ENCODE data around the gene PPFIA1. TPM values are rescaled to one million over a fixed set of nuclear protein-coding genes. Genes with fewer than 3 reads are reported as not detected.
A peak's percentile ranks its signal among the peaks of the same experiment; 100 is the strongest.

The PPFIA1 gene
- total and polyA plus RNA-seq, 2 donors (not counting 1 experiment from before 2014, with no cell fraction given), result 38.8 to 39.8 TPM

DNA sequence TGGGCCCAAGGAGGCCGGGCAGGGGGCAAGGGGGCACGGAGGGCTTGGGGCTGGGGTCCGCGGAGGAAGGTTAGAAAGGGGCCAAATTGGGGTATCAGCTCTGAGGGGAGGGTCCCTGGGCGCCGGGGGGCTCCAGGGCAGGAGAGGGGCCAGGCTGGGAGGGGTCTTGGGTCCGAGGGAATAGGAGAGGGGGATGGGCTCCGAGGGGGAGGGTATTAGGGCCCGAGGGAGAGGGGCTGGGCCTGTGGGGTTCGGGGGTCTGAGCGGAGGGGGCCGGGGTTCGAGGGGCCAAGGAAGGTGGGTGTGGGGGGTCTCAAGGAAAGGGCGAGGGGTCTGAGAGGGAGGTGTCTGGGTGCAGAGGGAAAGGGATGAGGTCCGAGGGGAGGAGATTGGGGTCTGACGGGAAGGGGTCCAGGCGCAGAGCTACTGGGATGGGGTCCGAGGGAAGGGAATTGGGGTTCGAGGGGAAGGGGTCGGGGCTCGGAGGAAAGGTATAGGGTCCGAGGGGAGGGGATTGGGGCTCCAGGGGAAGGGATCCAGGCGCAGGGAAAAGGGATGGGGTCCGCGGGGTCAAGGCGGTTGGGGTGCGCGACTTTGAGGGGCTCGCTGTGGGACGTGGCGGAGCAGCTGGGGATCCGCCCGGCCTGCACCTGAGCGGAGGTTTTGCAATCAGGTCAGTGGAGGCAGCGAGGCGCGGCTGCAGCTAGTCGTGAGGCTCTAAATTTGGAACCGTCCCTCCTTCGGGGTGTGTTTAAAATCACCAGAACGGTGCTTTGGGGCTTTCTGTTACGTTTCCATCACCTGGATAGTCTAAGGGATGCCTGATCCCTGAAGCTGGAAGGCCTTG is 128.6 kb downstream of the PPFIA1 start:
- Histone ChIP-seq H3K79me2 (ENCODE audit: control insufficient read depth, insufficient read depth, low read length) (peaks cover 68% of the 10 kb centered on the region), H3K9ac (ENCODE audit: insufficient read depth, low read length) (peak overlapping the region; percentile 94), H2AFZ (ENCODE audit: low read length) (no peak overlapping the region), H3K4me1 (ENCODE audit: control insufficient read depth, extremely low read depth, insufficient read depth, low read length) (peaks cover 13% of the 10 kb centered on the region), H3K27me3 (ENCODE audit: control insufficient read depth, insufficient read depth, low read length) (no peaks in the 10 kb centered on the region), H4K20me1 (ENCODE audit: control insufficient read depth, extremely low read depth, insufficient read depth, low read length) (peaks cover 5% of the 10 kb centered on the region), H3K27ac (ENCODE audit: insufficient read depth, low read length) (peak overlapping the region; percentile 95), H3K36me3 (ENCODE audit: control insufficient read depth, insufficient read depth, low read length) (peaks cover 2% of the 10 kb centered on the region), H3K4me3 (replicated peaks in 1 of 4; ENCODE audit: control extremely low read depth in 1 of 4, insufficient read depth in 1 of 4, low read depth in 3 of 4, low read length in 4 of 4) (peak overlapping the region; percentile 68 to 93 (median 80)), H3K9me3 (ENCODE audit: control insufficient read depth, insufficient read depth, low read depth, low read length) (no peaks in the 10 kb centered on the region), H3K4me2 (ENCODE audit: extremely low read depth, insufficient read depth, low read length) (peak overlapping the region; percentile 84)
- no peak for DNase-seq (ENCODE audit: low read depth in 2 of 2)
- TF ChIP-seq, protein P1, sequence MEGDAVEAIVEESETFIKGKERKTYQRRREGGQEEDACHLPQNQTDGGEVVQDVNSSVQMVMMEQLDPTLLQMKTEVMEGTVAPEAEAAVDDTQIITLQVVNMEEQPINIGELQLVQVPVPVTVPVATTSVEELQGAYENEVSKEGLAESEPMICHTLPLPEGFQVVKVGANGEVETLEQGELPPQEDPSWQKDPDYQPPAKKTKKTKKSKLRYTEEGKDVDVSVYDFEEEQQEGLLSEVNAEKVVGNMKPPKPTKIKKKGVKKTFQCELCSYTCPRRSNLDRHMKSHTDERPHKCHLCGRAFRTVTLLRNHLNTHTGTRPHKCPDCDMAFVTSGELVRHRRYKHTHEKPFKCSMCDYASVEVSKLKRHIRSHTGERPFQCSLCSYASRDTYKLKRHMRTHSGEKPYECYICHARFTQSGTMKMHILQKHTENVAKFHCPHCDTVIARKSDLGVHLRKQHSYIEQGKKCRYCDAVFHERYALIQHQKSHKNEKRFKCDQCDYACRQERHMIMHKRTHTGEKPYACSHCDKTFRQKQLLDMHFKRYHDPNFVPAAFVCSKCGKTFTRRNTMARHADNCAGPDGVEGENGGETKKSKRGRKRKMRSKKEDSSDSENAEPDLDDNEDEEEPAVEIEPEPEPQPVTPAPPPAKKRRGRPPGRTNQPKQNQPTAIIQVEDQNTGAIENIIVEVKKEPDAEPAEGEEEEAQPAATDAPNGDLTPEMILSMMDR (conservative IDR thresholded peaks at IDR 0.05 in 1 of 2, IDR thresholded peaks at IDR 0.05 in 1 of 2; ENCODE audit: low read depth in 1 of 2, low read length in 2 of 2), result no peak
- no peak for TF ChIP-seq EZH2 (IDR thresholded peaks at IDR 0.05; ENCODE audit: low read length, missing control alignments)

DNA sequence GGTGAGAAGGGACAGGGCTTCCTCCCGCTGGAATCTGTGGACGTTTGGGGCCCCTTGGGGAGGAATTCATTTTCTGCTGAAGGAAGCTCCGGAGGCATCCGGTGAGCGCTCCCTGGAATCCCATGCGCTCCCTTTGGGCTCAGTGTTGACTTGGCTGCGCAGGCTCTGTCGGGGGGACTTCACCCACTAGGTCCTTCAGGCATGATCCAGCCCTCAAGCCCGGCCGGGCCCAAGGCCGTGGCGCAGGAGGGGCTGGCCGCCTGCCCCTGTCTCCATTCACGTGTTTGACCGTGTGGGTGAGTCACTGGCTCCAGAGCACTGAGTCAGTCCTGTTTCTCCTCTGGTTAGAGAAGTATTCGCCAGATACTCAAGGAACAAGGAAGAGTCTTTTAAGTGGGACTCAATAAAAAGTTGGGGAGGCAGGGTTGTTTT is 129.2 kb downstream of the PPFIA1 start:
- H3K9ac ChIP-seq (ENCODE audit: insufficient read depth, low read length), result peak overlapping the region; percentile 94
- H3K9me3 ChIP-seq (ENCODE audit: control insufficient read depth, insufficient read depth, low read depth, low read length), result no peaks in the 10 kb centered on the region
- peaks cover 5% of the 10 kb centered on the region for H4K20me1 ChIP-seq (ENCODE audit: control insufficient read depth, extremely low read depth, insufficient read depth, low read length)
- TF ChIP-seq, protein P1 (conservative IDR thresholded peaks at IDR 0.05 in 1 of 2, IDR thresholded peaks at IDR 0.05 in 1 of 2; ENCODE audit: low read depth in 1 of 2, low read length in 2 of 2), result no peak
- no peak for TF ChIP-seq EZH2 (IDR thresholded peaks at IDR 0.05; ENCODE audit: low read length, missing control alignments)
- H3K4me3 ChIP-seq (replicated peaks in 1 of 4; ENCODE audit: control extremely low read depth in 1 of 4, insufficient read depth in 1 of 4, low read depth in 3 of 4, low read length in 4 of 4), result peak overlapping the region; percentile 68 to 93 (median 80)
- peaks cover 13% of the 10 kb centered on the region for H3K4me1 ChIP-seq (ENCODE audit: control insufficient read depth, extremely low read depth, insufficient read depth, low read length)
- peaks cover 74% of the 10 kb centered on the region for H3K79me2 ChIP-seq (ENCODE audit: control insufficient read depth, insufficient read depth, low read length)
- H3K4me2 ChIP-seq (ENCODE audit: extremely low read depth, insufficient read depth, low read length), result peak overlapping the region; percentile 84
- no peaks in the 10 kb centered on the region for H3K27me3 ChIP-seq (ENCODE audit: control insufficient read depth, insufficient read depth, low read length)
- peak; percentile 94 to 97 for DNase-seq (ENCODE audit: low read depth in 2 of 2)
- peaks cover 2% of the 10 kb centered on the region for H3K36me3 ChIP-seq (ENCODE audit: control insufficient read depth, insufficient read depth, low read length)
- H3K27ac ChIP-seq (ENCODE audit: insufficient read depth, low read length), result peak overlapping the region; percentile 95
- no peak overlapping the region for H2AFZ ChIP-seq (ENCODE audit: low read length)

- Histone ChIP-seq H3K9ac (ENCODE audit: insufficient read depth, low read length) (no peak overlapping the region), H3K4me3 (replicated peaks in 1 of 4; ENCODE audit: control extremely low read depth in 1 of 4, insufficient read depth in 1 of 4, low read depth in 3 of 4, low read length in 4 of 4) (peak overlapping the region in 3 of 4 experiments; percentile 1 to 68 (median 11))
- TF ChIP-seq EZH2 (IDR thresholded peaks at IDR 0.05; ENCODE audit: low read length, missing control alignments), result no peak
- TF ChIP-seq, protein P1 (conservative IDR thresholded peaks at IDR 0.05 in 1 of 2, IDR thresholded peaks at IDR 0.05 in 1 of 2; ENCODE audit: low read depth in 1 of 2, low read length in 2 of 2), result no peak
Observed at GRCh38 chr11:70400643-70401042, 130.2 kb downstream of the PPFIA1 start.

More at GRCh38 chr11:70400643-70401042, 130.2 kb downstream of the PPFIA1 start:
- H3K79me2 ChIP-seq (ENCODE audit: control insufficient read depth, insufficient read depth, low read length), result peaks cover 84% of the 10 kb centered on the region
- H3K4me2 ChIP-seq (ENCODE audit: extremely low read depth, insufficient read depth, low read length), result peak overlapping the region; percentile 81
- no peaks in the 10 kb centered on the region for H3K27me3 ChIP-seq (ENCODE audit: control insufficient read depth, insufficient read depth, low read length)
- peaks cover 5% of the 10 kb centered on the region for H4K20me1 ChIP-seq (ENCODE audit: control insufficient read depth, extremely low read depth, insufficient read depth, low read length)
- DNase-seq (ENCODE audit: low read depth in 2 of 2), result no peak
- peaks cover 2% of the 10 kb centered on the region for H3K36me3 ChIP-seq (ENCODE audit: control insufficient read depth, insufficient read depth, low read length)
- peaks cover 13% of the 10 kb centered on the region for H3K4me1 ChIP-seq (ENCODE audit: control insufficient read depth, extremely low read depth, insufficient read depth, low read length)
- no peak overlapping the region for H2AFZ ChIP-seq (ENCODE audit: low read length)
- no peaks in the 10 kb centered on the region for H3K9me3 ChIP-seq (ENCODE audit: control insufficient read depth, insufficient read depth, low read depth, low read length)
- peak overlapping the region; percentile 95 for H3K27ac ChIP-seq (ENCODE audit: insufficient read depth, low read length)
